HepG2 (cell line): ENCODE results near the gene METTL15. TPM values are rescaled to one million over a fixed set of nuclear protein-coding genes. Genes with fewer than 3 reads are reported as not detected.

Source experiments
- ASH2L ChIP-seq: fragments of 300-600, 200-600 bp; sonication (generic); IDR thresholded peaks from 2 replicates; pipeline ENCODE4 v1.7.0; 2017; ENCODE audit warnings: low read depth, mild to moderate bottlenecking, moderate library complexity, mixed read lengths, low read length; ENCODE audit not compliant: insufficient read length
- ATF1 ChIP-seq: IDR thresholded peaks from 2 replicates; pipeline ENCODE4 v1.6.1; 2016; ENCODE audit warnings: mild to moderate bottlenecking, control low read depth
- CHCHD3 ChIP-seq: sonication (generic); formaldehyde crosslinking; IDR thresholded peaks from 2 replicates; pipeline ENCODE4 v1.8.0; 2022; ENCODE audit warnings: mild to moderate bottlenecking, missing genetic modification reagents, moderate library complexity
- EEA1 ChIP-seq: sonication (generic); formaldehyde crosslinking; IDR thresholded peaks from 2 replicates; pipeline ENCODE4 v1.5.1; 2020; ENCODE audit warnings: mild to moderate bottlenecking, missing genetic modification reagents, borderline replicate concordance
- FOXK1 ChIP-seq: sonication (generic); formaldehyde crosslinking; IDR thresholded peaks from 2 replicates; pipeline ENCODE4 v1.4.0; 2020; ENCODE audit warnings: low read depth, missing genetic modification reagents, borderline replicate concordance
- HOXA9 ChIP-seq: sonication (generic); formaldehyde crosslinking; IDR thresholded peaks from 2 replicates; pipeline ENCODE4 v1.8.1; 2022; ENCODE audit warnings: missing genetic modification reagents, mild to moderate bottlenecking, moderate library complexity, borderline replicate concordance
- ISX ChIP-seq: sonication (generic); formaldehyde crosslinking; conservative IDR thresholded peaks from 2 replicates; pipeline ENCODE4 v1.5.0; 2020; ENCODE audit warnings: missing genetic modification reagents
- KLF16 ChIP-seq, 2 experiments: sonication (generic) in 1 of 2; formaldehyde crosslinking in 1 of 2; IDR thresholded peaks; 2 replicates each; pipeline versions ENCODE4 v1.6.1 to v1.8.0; 2016 to 2023; ENCODE audit warnings: missing genetic modification reagents in 2 of 2, missing compliant biosample characterization in 1 of 2
- MAZ ChIP-seq, 2 experiments: sonication (generic) in 1 of 2; formaldehyde crosslinking in 1 of 2; IDR thresholded peaks; 2 replicates each; pipeline versions ENCODE4 v1.5.0 to v1.6.1; 2012 to 2020; ENCODE audit warnings: low read depth in 2 of 2, mild to moderate bottlenecking in 2 of 2, borderline replicate concordance in 1 of 2, improper control_type of control experiment in 1 of 2, low read length in 1 of 2, missing genetic modification reagents in 1 of 2, moderate library complexity in 1 of 2
- MEF2D ChIP-seq: sonication (generic); formaldehyde crosslinking; IDR thresholded peaks from 2 replicates; pipeline ENCODE4 v1.5.1; 2020; ENCODE audit warnings: mild to moderate bottlenecking, missing genetic modification reagents
- MXI1 ChIP-seq: IDR thresholded peaks from 3 replicates; pipeline ENCODE4 v1.6.1; 2012; ENCODE audit warnings: low read depth, low read length, inconsistent platforms, borderline replicate concordance
- POGZ ChIP-seq: sonication (generic); formaldehyde crosslinking; IDR thresholded peaks from 2 replicates; pipeline ENCODE4 v1.4.0; 2020; ENCODE audit warnings: mild to moderate bottlenecking, missing genetic modification reagents
- RXRA ChIP-seq: sonication (generic); formaldehyde crosslinking; IDR thresholded peaks from 2 replicates; pipeline ENCODE4 v1.5.1; 2020; ENCODE audit warnings: missing genetic modification reagents
- SIN3B ChIP-seq: fragments of 150-350 bp; IDR thresholded peaks from 2 replicates; pipeline ENCODE4 v1.6.1; 2014; ENCODE audit warnings: low read length
- SP2 ChIP-seq: sonication (generic); formaldehyde crosslinking; IDR thresholded peaks from 2 replicates; pipeline ENCODE4 v1.5.1; 2020; ENCODE audit warnings: mild to moderate bottlenecking, missing genetic modification reagents
- SUZ12 ChIP-seq: fragments of 150-350 bp; IDR thresholded peaks from 2 replicates; pipeline ENCODE4 v1.6.1; 2014; ENCODE audit warnings: low read depth, low read length
- TBX2 ChIP-seq: sonication (generic); formaldehyde crosslinking; IDR thresholded peaks from 2 replicates; pipeline ENCODE4 v1.5.0; 2020; ENCODE audit warnings: missing genetic modification reagents, mild to moderate bottlenecking, borderline replicate concordance
- YEATS2 ChIP-seq: sonication (generic); formaldehyde crosslinking; IDR thresholded peaks from 2 replicates; pipeline ENCODE4 v1.4.0; 2020; ENCODE audit warnings: missing genetic modification reagents, borderline replicate concordance
- ZNF3 ChIP-seq: IDR thresholded peaks from 2 replicates; pipeline ENCODE4 v1.7.0; 2017; ENCODE audit warnings: inconsistent platforms
- ZNF350 ChIP-seq: sonication (generic); formaldehyde crosslinking; IDR thresholded peaks from 2 replicates; pipeline ENCODE4 v1.4.0; 2020; ENCODE audit warnings: mild to moderate bottlenecking, low read depth, missing genetic modification reagents, borderline replicate concordance
- ZNF446 ChIP-seq: sonication (generic); formaldehyde crosslinking; IDR thresholded peaks from 2 replicates; pipeline ENCODE4 v1.5.0; 2020; ENCODE audit warnings: mild to moderate bottlenecking, missing genetic modification reagents
- polyA plus RNA-seq, 8 experiments: library from polyadenylated mRNA; depleted of rRNA in 3 of 8; stranded (reverse) in 7 of 8; unstranded in 1 of 8; fragments of >200 nt; fragmentation: Illumina TruSeq in 4 of 8; extraction: Trizol in 4 of 8; gene quantifications; 2 replicates each; pipeline versions ENCODE4 v1.2.1 to v1.2.3, GENCODE V29; 2011 to 2016; ENCODE audit warnings: low read depth in 4 of 8, missing spikeins in 1 of 8, mixed read lengths in 1 of 8; ENCODE audit not compliant: insufficient read depth in 1 of 8
- total RNA-seq, 5 experiments: library from RNA; depleted of rRNA; stranded (reverse); fragments of >200 nt; fragmentation: Illumina TruSeq; extraction: Trizol; gene quantifications; 2 replicates each; pipeline ENCODE4 v1.2.3, GENCODE V29; 2016; ENCODE audit warnings: low read depth in 1 of 5
- TF ChIP-seq, protein P1 (sequence below): sonication (generic); formaldehyde crosslinking; IDR thresholded peaks from 2 replicates; pipeline ENCODE4 v1.8.0; 2022; ENCODE audit warnings: mild to moderate bottlenecking, missing genetic modification reagents
- TF ChIP-seq, protein P2 (sequence below): sonication (generic); formaldehyde crosslinking; IDR thresholded peaks from 2 replicates; pipeline ENCODE4 v1.5.1; 2020; ENCODE audit warnings: mild to moderate bottlenecking, moderate library complexity, missing genetic modification reagents
- TF ChIP-seq, protein P3 (sequence below): IDR thresholded peaks from 2 replicates; pipeline ENCODE4 v1.6.1; 2018; ENCODE audit warnings: missing genetic modification reagents, mild to moderate bottlenecking, missing compliant biosample characterization
- TF ChIP-seq, protein P4 (sequence below): sonication (generic); formaldehyde crosslinking; IDR thresholded peaks from 2 replicates; pipeline ENCODE4 v1.4.0; 2020; ENCODE audit warnings: missing genetic modification reagents; ENCODE audit errors: not compliant biosample characterization

Gene METTL15
- total and polyA plus RNA-seq, 2 of the 13 experiments (the other 11 are each of a cell fraction or from before 2014, with no cell fraction given): 6.5 to 14.0 TPM

DNA sequence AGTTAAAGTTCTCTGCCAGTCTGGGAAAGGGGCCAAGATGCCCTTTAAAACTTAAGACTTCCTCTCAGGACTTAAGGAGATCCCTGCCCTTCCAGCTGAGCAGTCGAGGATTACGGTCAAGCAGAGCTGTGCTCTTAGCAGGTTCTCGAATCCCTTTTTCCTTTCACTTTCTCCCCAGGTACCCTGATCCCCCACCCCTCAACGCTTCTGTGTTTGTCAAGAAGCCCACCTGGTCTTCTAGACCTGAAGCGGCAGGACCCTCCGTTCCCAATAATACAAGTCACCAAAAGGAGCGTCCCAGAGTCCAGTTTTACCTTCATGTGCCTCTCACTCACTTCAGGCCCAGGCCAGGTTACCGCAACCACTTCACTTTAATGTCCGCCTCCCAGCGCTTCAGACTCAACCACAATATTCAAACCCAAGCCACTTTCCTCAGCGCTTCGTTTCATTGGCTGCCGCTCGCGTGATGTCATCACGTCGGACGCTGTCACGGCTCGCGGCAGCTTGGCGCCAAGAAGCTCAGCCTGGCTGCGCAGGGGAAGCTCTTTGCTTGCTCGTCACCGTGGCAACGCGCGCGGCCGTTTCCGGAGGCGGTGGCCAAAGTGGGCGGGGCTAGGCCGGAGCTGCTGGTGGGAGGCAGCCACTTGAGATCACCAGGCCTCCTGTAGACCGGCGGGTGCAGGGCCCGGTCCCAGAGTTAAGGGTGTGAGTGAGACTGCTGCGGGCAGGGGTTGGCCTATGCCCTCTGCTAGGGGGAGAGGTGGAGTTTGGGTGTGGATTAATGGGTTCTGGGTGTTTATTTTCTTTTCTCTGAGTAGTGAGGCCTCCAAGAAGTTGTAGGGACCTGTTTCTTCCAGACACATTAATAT, at the start of gene METTL15, which contains the start of gene KIF18A (continued):
- TF ChIP-seq ASH2L (peak; percentile 93), TBX2 (CRISPR knock-in tag) (peak; percentile 69), ZNF446 (no peak), MEF2D (CRISPR knock-in tag) (no peak), ZNF350 (CRISPR knock-in tag) (peak; percentile 62), YEATS2 (peak; percentile 90), ZNF3 (CRISPR knock-in tag) (no peak), ISX (no peak; the same call in 1 of the 2 replicates), CHCHD3 (no peak), RXRA (CRISPR knock-in tag) (peak; percentile 56; the same call in 1 of the 2 replicates), SIN3B (peak; percentile 97), FOXK1 (peak; percentile 84), SP2 (CRISPR knock-in tag) (peak; percentile 67), EEA1 (CRISPR knock-in tag) (no peak), MAZ (IDR thresholded peaks at IDR 0.05; ENCODE audit: borderline replicate concordance, low read depth, low read length) (no peak), MAZ (CRISPR knock-in tag; IDR thresholded peaks at IDR 0.05; ENCODE audit: low read depth) (peak; percentile 39; the same call in 1 of the 2 replicates), POGZ (CRISPR knock-in tag) (peak; percentile 93), HOXA9 (CRISPR knock-in tag) (no peak), MXI1 (peak; percentile 98), SUZ12 (no peak), KLF16 (CRISPR knock-in tag; IDR thresholded peaks at IDR 0.05) (peak in 1 of 2 experiments; percentile 68; a peak in 2 of 4 replicates), ATF1 (CRISPR knock-in tag) (peak; percentile 93)
- TF ChIP-seq, protein P1, sequence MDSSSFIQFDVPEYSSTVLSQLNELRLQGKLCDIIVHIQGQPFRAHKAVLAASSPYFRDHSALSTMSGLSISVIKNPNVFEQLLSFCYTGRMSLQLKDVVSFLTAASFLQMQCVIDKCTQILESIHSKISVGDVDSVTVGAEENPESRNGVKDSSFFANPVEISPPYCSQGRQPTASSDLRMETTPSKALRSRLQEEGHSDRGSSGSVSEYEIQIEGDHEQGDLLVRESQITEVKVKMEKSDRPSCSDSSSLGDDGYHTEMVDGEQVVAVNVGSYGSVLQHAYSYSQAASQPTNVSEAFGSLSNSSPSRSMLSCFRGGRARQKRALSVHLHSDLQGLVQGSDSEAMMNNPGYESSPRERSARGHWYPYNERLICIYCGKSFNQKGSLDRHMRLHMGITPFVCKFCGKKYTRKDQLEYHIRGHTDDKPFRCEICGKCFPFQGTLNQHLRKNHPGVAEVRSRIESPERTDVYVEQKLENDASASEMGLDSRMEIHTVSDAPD (CRISPR knock-in tag): no peak
- TF ChIP-seq, protein P2, sequence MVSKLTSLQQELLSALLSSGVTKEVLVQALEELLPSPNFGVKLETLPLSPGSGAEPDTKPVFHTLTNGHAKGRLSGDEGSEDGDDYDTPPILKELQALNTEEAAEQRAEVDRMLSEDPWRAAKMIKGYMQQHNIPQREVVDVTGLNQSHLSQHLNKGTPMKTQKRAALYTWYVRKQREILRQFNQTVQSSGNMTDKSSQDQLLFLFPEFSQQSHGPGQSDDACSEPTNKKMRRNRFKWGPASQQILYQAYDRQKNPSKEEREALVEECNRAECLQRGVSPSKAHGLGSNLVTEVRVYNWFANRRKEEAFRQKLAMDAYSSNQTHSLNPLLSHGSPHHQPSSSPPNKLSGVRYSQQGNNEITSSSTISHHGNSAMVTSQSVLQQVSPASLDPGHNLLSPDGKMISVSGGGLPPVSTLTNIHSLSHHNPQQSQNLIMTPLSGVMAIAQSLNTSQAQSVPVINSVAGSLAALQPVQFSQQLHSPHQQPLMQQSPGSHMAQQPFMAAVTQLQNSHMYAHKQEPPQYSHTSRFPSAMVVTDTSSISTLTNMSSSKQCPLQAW (CRISPR knock-in tag): peak; percentile 74
- TF ChIP-seq, protein P3, sequence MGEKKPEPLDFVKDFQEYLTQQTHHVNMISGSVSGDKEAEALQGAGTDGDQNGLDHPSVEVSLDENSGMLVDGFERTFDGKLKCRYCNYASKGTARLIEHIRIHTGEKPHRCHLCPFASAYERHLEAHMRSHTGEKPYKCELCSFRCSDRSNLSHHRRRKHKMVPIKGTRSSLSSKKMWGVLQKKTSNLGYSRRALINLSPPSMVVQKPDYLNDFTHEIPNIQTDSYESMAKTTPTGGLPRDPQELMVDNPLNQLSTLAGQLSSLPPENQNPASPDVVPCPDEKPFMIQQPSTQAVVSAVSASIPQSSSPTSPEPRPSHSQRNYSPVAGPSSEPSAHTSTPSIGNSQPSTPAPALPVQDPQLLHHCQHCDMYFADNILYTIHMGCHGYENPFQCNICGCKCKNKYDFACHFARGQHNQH: peak; percentile 38; the same call in 1 of the 2 replicates
- TF ChIP-seq, protein P4, sequence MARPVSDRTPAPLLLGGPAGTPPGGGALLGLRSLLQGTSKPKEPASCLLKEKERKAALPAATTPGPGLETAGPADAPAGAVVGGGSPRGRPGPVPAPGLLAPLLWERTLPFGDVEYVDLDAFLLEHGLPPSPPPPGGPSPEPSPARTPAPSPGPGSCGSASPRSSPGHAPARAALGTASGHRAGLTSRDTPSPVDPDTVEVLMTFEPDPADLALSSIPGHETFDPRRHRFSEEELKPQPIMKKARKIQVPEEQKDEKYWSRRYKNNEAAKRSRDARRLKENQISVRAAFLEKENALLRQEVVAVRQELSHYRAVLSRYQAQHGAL: no peak
